H1 (cell line): ENCODE measurements around the gene C19orf67. TPM values are rescaled to one million over a fixed set of nuclear protein-coding genes. Genes with fewer than 3 reads are reported as not detected.
A peak's percentile ranks its signal among the peaks of the same experiment; 100 is the strongest.

Experiments
- CTCF ChIA-PET: fragments of 300-600 bp; sonication (Branson Sonifier 250); formaldehyde crosslinking; loops from one replicate; lab custom pipeline; 2021; ENCODE audit not compliant: partially characterized antibody; lab: Charles Lee
- POLR2A ChIA-PET: fragments of 300-600 bp; sonication (Branson Sonifier 250); formaldehyde crosslinking; loops from one replicate; lab custom pipeline; 2021; ENCODE audit warnings: inconsistent platforms; ENCODE audit not compliant: partially characterized antibody; lab: Charles Lee
- DNase-seq, 2 experiments: peaks; one replicate each; pipeline versions ENCODE4 v3.0.0 to v3.0.0-alpha.2; 2010 to 2022; ENCODE audit warnings: low spot score in 2 of 2, low read depth in 1 of 2, mixed read lengths in 1 of 2
- FAIRE-seq: peaks from 2 replicates; lab custom pipeline; 2011; peaks lifted over from hg19 to GRCh38; lab: Jason Lieb, UNC
- H2AFZ ChIP-seq: 2 replicates; pipeline ENCODE4 v1.8.1; 2012; ENCODE audit warnings: low read length, inconsistent platforms
- H2AK5ac ChIP-seq: 2 replicates; pipeline ENCODE4 v1.6.1; 2013; ENCODE audit warnings: low read depth, low read length
- H2BK120ac ChIP-seq: replicated peaks from 2 replicates; pipeline ENCODE3; 2013; ENCODE audit warnings: low read depth, low read length, inconsistent platforms
- H2BK12ac ChIP-seq: 2 replicates; pipeline ENCODE4 v1.6.1; 2013; ENCODE audit warnings: low read depth, low read length
- H2BK15ac ChIP-seq: 2 replicates; pipeline ENCODE4 v1.6.1; 2013; ENCODE audit warnings: low read length
- H2BK20ac ChIP-seq: 2 replicates; pipeline ENCODE4 v1.6.1; 2013; ENCODE audit warnings: low read length
- H2BK5ac ChIP-seq: 2 replicates; pipeline ENCODE4 v1.6.1; 2013; ENCODE audit warnings: low read depth, low read length
- H3K14ac ChIP-seq: 2 replicates; pipeline ENCODE4 v1.6.1; 2013; ENCODE audit warnings: inconsistent platforms; ENCODE audit not compliant: insufficient read length
- H3K18ac ChIP-seq: 2 replicates; pipeline ENCODE4 v1.6.1; 2013; ENCODE audit warnings: low read length; ENCODE audit errors: extremely low read depth
- H3K23ac ChIP-seq: 2 replicates; pipeline ENCODE4 v1.6.1; 2013; ENCODE audit warnings: inconsistent platforms; ENCODE audit not compliant: insufficient read length
- H3K23me2 ChIP-seq: 2 replicates; pipeline ENCODE4 v1.6.1; 2013; ENCODE audit warnings: low read depth, low read length
- H3K27ac ChIP-seq: 2 replicates; pipeline ENCODE4 v1.6.1; 2011; ENCODE audit warnings: low read depth, low read length, inconsistent platforms
- H3K27me3 ChIP-seq, 4 experiments: replicated peaks in 1 of 4; 1 replicate in 1 of 4; 2 replicates in 3 of 4; pipeline versions ENCODE4 v1.6.1 to v1.8.1; 2011 to 2013; ENCODE audit warnings: low read length in 3 of 4, mild to moderate bottlenecking in 3 of 4, inconsistent platforms in 2 of 4, mixed read lengths in 2 of 4, moderate library complexity in 1 of 4; ENCODE audit not compliant: control insufficient read depth in 3 of 4, insufficient read depth in 3 of 4; ENCODE audit errors: extremely low read depth in 1 of 4
- H3K36me3 ChIP-seq, 4 experiments: 2 replicates each; pipeline versions ENCODE4 v1.6.1 to v1.8.1; 2011 to 2013; ENCODE audit warnings: mild to moderate bottlenecking in 4 of 4, low read length in 3 of 4, moderate library complexity in 2 of 4, control low read depth in 1 of 4, inconsistent platforms in 1 of 4; ENCODE audit not compliant: insufficient read depth in 4 of 4, control insufficient read depth in 2 of 4
- H3K4ac ChIP-seq: replicated peaks from 2 replicates; pipeline ENCODE3; 2013; ENCODE audit warnings: low read length, low read depth, mixed read lengths, inconsistent platforms; ENCODE audit not compliant: insufficient read length
- H3K4me1 ChIP-seq, 4 experiments: replicated peaks in 1 of 4; 1 replicate in 1 of 4; 2 replicates in 3 of 4; pipeline versions ENCODE4 v1.6.1 to v1.8.1; 2011 to 2013; ENCODE audit warnings: low read length in 3 of 4, inconsistent platforms in 2 of 4, mixed read lengths in 1 of 4; ENCODE audit not compliant: insufficient read depth in 4 of 4, control insufficient read depth in 3 of 4
- H3K4me2 ChIP-seq, 2 experiments: 2 replicates each; pipeline versions ENCODE4 v1.6.1 to v1.8.1; 2011 to 2013; ENCODE audit warnings: low read depth in 2 of 2, low read length in 2 of 2, control low read depth in 1 of 2, inconsistent platforms in 1 of 2, mild to moderate bottlenecking in 1 of 2; ENCODE audit not compliant: insufficient read depth in 1 of 2
- H3K4me3 ChIP-seq, 4 experiments: fragments of 200-600, 300-600 bp in 1 of 4; sonication (generic), shearing (Covaris generic), sonication (Bioruptor Twin) in 1 of 4; 2 replicates each; pipeline versions ENCODE4 v1.5.1 to v1.8.1; 2011 to 2016; ENCODE audit warnings: low read length in 4 of 4, low read depth in 3 of 4, control low read depth in 2 of 4, inconsistent platforms in 2 of 4, mild to moderate bottlenecking in 2 of 4, mixed read lengths in 1 of 4, moderate library complexity in 1 of 4; ENCODE audit not compliant: insufficient read depth in 2 of 4; ENCODE audit errors: extremely low read depth in 1 of 4
- H3K56ac ChIP-seq: replicated peaks from 2 replicates; pipeline ENCODE3; 2013; ENCODE audit warnings: low read depth, mild to moderate bottlenecking, mixed read lengths, low read length, inconsistent platforms; ENCODE audit not compliant: insufficient read length
- H3K79me1 ChIP-seq: 2 replicates; pipeline ENCODE4 v1.6.1; 2013; ENCODE audit warnings: low read depth, low read length, control low read depth
- H3K79me2 ChIP-seq, 2 experiments: 2 replicates each; pipeline versions ENCODE4 v1.6.1 to v1.8.1; 2012 to 2013; ENCODE audit warnings: low read length in 2 of 2, mild to moderate bottlenecking in 2 of 2, inconsistent platforms in 1 of 2; ENCODE audit not compliant: insufficient read depth in 2 of 2, control insufficient read depth in 1 of 2
- H3K9ac ChIP-seq, 4 experiments: replicated peaks in 1 of 4; 1 replicate in 1 of 4; 2 replicates in 3 of 4; pipeline versions ENCODE4 v1.6.1 to v1.8.1; 2011 to 2013; ENCODE audit warnings: low read depth in 3 of 4, low read length in 3 of 4, control low read depth in 2 of 4, mild to moderate bottlenecking in 2 of 4, moderate library complexity in 2 of 4, inconsistent platforms in 1 of 4; ENCODE audit errors: extremely low read depth in 1 of 4
- H3K9me3 ChIP-seq, 2 experiments: 2 replicates each; pipeline versions ENCODE4 v1.6.1 to v1.8.1; 2012 to 2013; ENCODE audit warnings: mild to moderate bottlenecking in 2 of 2, moderate library complexity in 2 of 2, control low read depth in 1 of 2, inconsistent platforms in 1 of 2, low read depth in 1 of 2, low read length in 1 of 2, mixed read lengths in 1 of 2; ENCODE audit not compliant: insufficient read depth in 2 of 2
- H4K20me1 ChIP-seq, 2 experiments: replicated peaks in 1 of 2; 2 replicates each; pipeline versions ENCODE3 to v1.8.1; 2011 to 2013; ENCODE audit warnings: inconsistent platforms in 2 of 2, low read length in 2 of 2, mild to moderate bottlenecking in 1 of 2; ENCODE audit not compliant: insufficient read depth in 2 of 2, control insufficient read depth in 1 of 2
- H4K5ac ChIP-seq: 2 replicates; pipeline ENCODE4 v1.6.1; 2013; ENCODE audit warnings: low read length, low read depth, mixed read lengths, inconsistent platforms; ENCODE audit not compliant: insufficient read length
- H4K8ac ChIP-seq: 2 replicates; pipeline ENCODE4 v1.8.0; 2013; ENCODE audit warnings: mild to moderate bottlenecking, moderate library complexity, low read length, inconsistent platforms; ENCODE audit not compliant: insufficient read depth; ENCODE audit errors: extremely low read depth
- H4K91ac ChIP-seq: replicated peaks from 2 replicates; pipeline ENCODE3; 2013; ENCODE audit warnings: low read length, mixed read lengths, inconsistent platforms; ENCODE audit not compliant: insufficient read length
- ASH2L ChIP-seq: fragments of 200-600, 300-600 bp; sonication (generic); IDR thresholded peaks from one replicate; pipeline ENCODE4 v1.7.1; 2017; ENCODE audit warnings: low read length
- CEBPB ChIP-seq: IDR thresholded peaks from 2 replicates; pipeline ENCODE4 v1.6.1; 2012; ENCODE audit warnings: low read depth, low read length
- CHD2 ChIP-seq: IDR thresholded peaks from 2 replicates; pipeline ENCODE4 v1.6.1; 2012; ENCODE audit warnings: low read length, improper control_type of control experiment
- GABPA ChIP-seq: IDR thresholded peaks from 2 replicates; pipeline ENCODE4 v1.6.1; 2011; ENCODE audit warnings: mild to moderate bottlenecking, low read length, moderate library complexity, borderline replicate concordance; ENCODE audit not compliant: insufficient read depth
- PHF8 ChIP-seq: fragments of 200-600 bp; sonication (generic); conservative IDR thresholded peaks from 2 replicates; pipeline ENCODE4 v1.7.1; 2012; ENCODE audit warnings: low read depth, mild to moderate bottlenecking, inconsistent platforms, low read length, moderate library complexity
- RAD21 ChIP-seq, 2 experiments: IDR thresholded peaks in 1 of 2; conservative IDR thresholded peaks in 1 of 2; 2 replicates each; pipeline ENCODE4 v1.6.1; 2011; ENCODE audit warnings: low read depth in 2 of 2, low read length in 2 of 2, improper control_type of control experiment in 1 of 2, inconsistent platforms in 1 of 2, mild to moderate bottlenecking in 1 of 2, moderate library complexity in 1 of 2
- SIX5 ChIP-seq: IDR thresholded peaks from 2 replicates; pipeline ENCODE4 v1.6.1; 2011; ENCODE audit warnings: mild to moderate bottlenecking, low read depth, low read length
- SP4 ChIP-seq: IDR thresholded peaks from 2 replicates; pipeline ENCODE4 v1.6.1; 2012; ENCODE audit warnings: low read length, inconsistent platforms
- TBP ChIP-seq: IDR thresholded peaks from 2 replicates; pipeline ENCODE4 v1.6.1; 2011; ENCODE audit warnings: low read depth, low read length, improper control_type of control experiment
- TCF12 ChIP-seq: IDR thresholded peaks from 2 replicates; pipeline ENCODE4 v1.6.1; 2011; ENCODE audit warnings: low read depth, mild to moderate bottlenecking, low read length
- WGBS, 2 experiments: shearing (Covaris generic) in 1 of 2; methylation state at CpG; one replicate each; pipeline versions ENCODE4 v1.1.6 to v1.1.7; 2013 to 2015; ENCODE audit warnings: low lambda C conversion rate in 2 of 2, mixed read lengths in 2 of 2, inconsistent platforms in 1 of 2, low coverage in 1 of 2, missing lambda C conversion rate in 1 of 2; ENCODE audit not compliant: insufficient replicate concordance in 2 of 2, insufficient coverage in 1 of 2, insufficient read length in 1 of 2; ENCODE audit errors: extremely low coverage in 1 of 2, missing lambda C conversion rate in 1 of 2; 5-methylcytosine and 5-hydroxymethylcytosine counted together
- polyA plus RNA-seq, 7 experiments: library from polyadenylated mRNA; depleted of rRNA in 3 of 7; stranded (reverse) in 5 of 7; unstranded in 2 of 7; fragments of >200 nt in 5 of 7; fragments of 200-250 nt in 2 of 7; gene quantifications; 1 replicate in 5 of 7; 2 replicates in 1 of 7; 4 replicates in 1 of 7; pipeline versions ENCODE4 v1.2.1 to v1.2.3, GENCODE V29; 2011 to 2013; ENCODE audit warnings: missing spikeins in 2 of 7, mixed read lengths in 2 of 7
- total RNA-seq: library from RNA; stranded (reverse); fragmentation: NEBNext Ultra II Directional; extraction: Animal tissue kit (Norgen Biotek cat#: 25700); gene quantifications from 2 replicates; pipeline ENCODE4 v1.2.1, GENCODE V29; 2021
- TF ChIP-seq, protein P1 (sequence below): IDR thresholded peaks from 2 replicates; pipeline ENCODE4 v1.6.1; 2012; ENCODE audit warnings: inconsistent platforms
- TF ChIP-seq, protein P2 (sequence below): IDR thresholded peaks from 2 replicates; pipeline ENCODE4 v1.6.1; 2011; ENCODE audit warnings: low read length, improper control_type of control experiment

C19orf67 gene
- total and polyA plus RNA-seq, 2 of the 8 experiments (the other 6 are each of a cell fraction or from before 2014, with no cell fraction given) = 0.12 TPM; not detected in 1

DNA sequence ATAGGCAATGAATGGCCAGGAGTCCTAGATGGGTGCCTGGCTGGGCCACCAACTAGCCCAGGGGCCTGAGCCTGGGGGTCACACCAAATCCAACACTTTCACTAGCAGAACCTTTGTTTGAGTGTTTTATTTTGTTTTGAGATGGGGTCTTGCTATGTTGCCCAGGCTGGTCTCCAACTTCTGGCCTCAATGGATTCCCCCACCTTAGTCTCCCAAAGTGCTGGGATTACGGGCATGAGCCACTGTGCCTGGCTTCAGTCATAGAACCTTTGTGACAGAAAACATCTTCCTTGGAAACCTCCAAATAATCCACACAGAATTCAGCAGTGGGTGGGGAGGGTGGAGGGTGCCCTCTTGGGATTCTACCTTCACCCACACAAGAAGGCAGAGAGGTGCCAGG lies 25.9 kb upstream of the C19orf67 start:
- FAIRE-seq (no peak), DNase-seq (no peak)
- Histone ChIP-seq H2BK15ac (no peak overlapping the region), H3K9ac (no peak overlapping the region), H2AFZ (no peak overlapping the region), H4K20me1 (peaks cover 4 to 10% of the 10 kb centered on the region in 2 experiments), H3K4me2 (peak overlapping the region in 1 of 2 experiments; percentile 11; a peak in 1 of 4 replicates), H3K36me3 (no peaks in the 10 kb centered on the region), H2BK12ac (0 out of 2 replicates have a peak overlapping the region, but pooled peaks have one; percentile 98), H3K4me3 (no peak overlapping the region), H3K56ac (no peak overlapping the region), H3K18ac (no peak overlapping the region), H4K91ac (no peak overlapping the region), H3K14ac (no peak overlapping the region), H2BK5ac (no peak overlapping the region), H3K27me3 (no peaks in the 10 kb centered on the region; a peak in 2 of 7 replicates), H3K23ac (no peak overlapping the region), H2BK120ac (no peak overlapping the region), H3K4ac (peak overlapping the region; percentile 48), H2AK5ac (no peak overlapping the region), H4K5ac (no peak overlapping the region), H4K8ac (no peak overlapping the region), H3K9me3 (no peaks in the 10 kb centered on the region), H3K79me1 (peaks cover 4% of the 10 kb centered on the region), H3K4me1 (peaks cover 9 to 22% (median 13%) of the 10 kb centered on the region in 4 experiments), H3K23me2 (no peaks in the 10 kb centered on the region), H3K79me2 (0 out of 4 replicates have a peak, but pooled peaks cover 0 to 3% of the 10 kb centered on the region in 2 experiments), H2BK20ac (no peak overlapping the region), H3K27ac (no peak overlapping the region)
- CTCF ChIA-PET = interaction anchor here (0.9 to 11.3 kb wide), 7 partner anchors 8 to 65 kb away, joined by 3 to 105 read pairs (median 7); no protein-coding TSS in a partner anchor
- POLR2A ChIA-PET = interaction anchor here (2.6 kb wide), 1 partner anchor 10 kb away, joined by 6 read pairs; no protein-coding TSS in a partner anchor
- WGBS, 2 experiments = 100% methylated on average over 1 of the region's 1 CpG; no CpG with 5 or more reads in 1 of the 2 experiments
- TF ChIP-seq TBP = no peak
- no peak for TF ChIP-seq SP4
- no peak for TF ChIP-seq PHF8
- no peak for TF ChIP-seq TCF12
- TF ChIP-seq SIX5 = no peak
- TF ChIP-seq, protein P1, sequence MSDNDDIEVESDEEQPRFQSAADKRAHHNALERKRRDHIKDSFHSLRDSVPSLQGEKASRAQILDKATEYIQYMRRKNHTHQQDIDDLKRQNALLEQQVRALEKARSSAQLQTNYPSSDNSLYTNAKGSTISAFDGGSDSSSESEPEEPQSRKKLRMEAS = no peak
- TF ChIP-seq CHD2 = no peak
- TF ChIP-seq, protein P2, sequence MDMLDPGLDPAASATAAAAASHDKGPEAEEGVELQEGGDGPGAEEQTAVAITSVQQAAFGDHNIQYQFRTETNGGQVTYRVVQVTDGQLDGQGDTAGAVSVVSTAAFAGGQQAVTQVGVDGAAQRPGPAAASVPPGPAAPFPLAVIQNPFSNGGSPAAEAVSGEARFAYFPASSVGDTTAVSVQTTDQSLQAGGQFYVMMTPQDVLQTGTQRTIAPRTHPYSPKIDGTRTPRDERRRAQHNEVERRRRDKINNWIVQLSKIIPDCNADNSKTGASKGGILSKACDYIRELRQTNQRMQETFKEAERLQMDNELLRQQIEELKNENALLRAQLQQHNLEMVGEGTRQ = no peak
- TF ChIP-seq CEBPB = no peak
- no peak for TF ChIP-seq ASH2L
- TF ChIP-seq GABPA = no peak
- TF ChIP-seq RAD21 (IDR thresholded peaks at IDR 0.05 in 1 of 2, conservative IDR thresholded peaks at IDR 0.05 in 1 of 2; ENCODE audit: low read depth in 2 of 2, low read length in 2 of 2) = no peak
